CD8-positive, alpha-beta memory T cell (primary cell): ENCODE measurements around the gene FUT7. TPM values are rescaled to one million over a fixed set of nuclear protein-coding genes. Genes with fewer than 3 reads are reported as not detected.

ENCODE experiments used
- CTCF ChIA-PET: fragments of 350-600 bp; sonication (Branson Sonifier 250); formaldehyde crosslinking; loops from one replicate; lab custom pipeline; 2021; ENCODE audit warnings: antibody characterized with exemption; lab: Charles Lee
- POLR2A ChIA-PET: fragments of 350-600 bp; sonication (Branson Sonifier 250); formaldehyde crosslinking; loops from one replicate; lab custom pipeline; 2021; ENCODE audit warnings: antibody characterized with exemption; lab: Charles Lee
- DNase-seq, 5 donors: peaks; one replicate each; pipeline versions ENCODE4 v3.0.0 to v3.0.0-alpha.2; 2020 to 2022; ENCODE audit warnings: mixed read lengths in 1 of 5
- H3K27ac ChIP-seq: one replicate; pipeline ENCODE4 v1.7.0; 2013; ENCODE audit warnings: low read depth, mild to moderate bottlenecking, low read length, moderate library complexity
- H3K27me3 ChIP-seq: 2 replicates; pipeline ENCODE4 v1.7.0; 2013; ENCODE audit warnings: low read length, mild to moderate bottlenecking; ENCODE audit not compliant: insufficient read depth, poor library complexity, severe bottlenecking
- H3K36me3 ChIP-seq: 2 replicates; pipeline ENCODE4 v1.7.0; 2013; ENCODE audit warnings: mild to moderate bottlenecking, low read length, moderate library complexity; ENCODE audit not compliant: insufficient read depth
- H3K4me1 ChIP-seq: 2 replicates; pipeline ENCODE4 v1.7.0; 2013; ENCODE audit warnings: mild to moderate bottlenecking, low read length, moderate library complexity; ENCODE audit not compliant: insufficient read depth
- H3K4me3 ChIP-seq: 2 replicates; pipeline ENCODE4 v1.7.0; 2013; ENCODE audit warnings: mild to moderate bottlenecking, low read length
- H3K9me3 ChIP-seq: 2 replicates; pipeline ENCODE4 v1.7.0; 2013; ENCODE audit warnings: mild to moderate bottlenecking, low read length
- H3K27ac Mint-ChIP-seq, 8 donors: one replicate each; pipeline ENCODE4 v1.8.0; 2020 to 2021; ENCODE audit warnings: mixed read lengths in 8 of 8, mild to moderate bottlenecking in 6 of 8, inconsistent platforms in 3 of 8, moderate library complexity in 3 of 8
- H3K27me3 Mint-ChIP-seq, 2 donors: one replicate each; pipeline ENCODE4 v1.8.0; 2020 to 2021; ENCODE audit warnings: mixed read lengths in 2 of 2, mild to moderate bottlenecking in 1 of 2, moderate library complexity in 1 of 2
- H3K36me3 Mint-ChIP-seq, 3 donors: one replicate each; pipeline ENCODE4 v1.8.0; 2020 to 2021; ENCODE audit warnings: mixed read lengths in 3 of 3, inconsistent platforms in 1 of 3, mild to moderate bottlenecking in 1 of 3
- H3K4me1 Mint-ChIP-seq, 3 donors: one replicate each; pipeline ENCODE4 v1.8.0; 2020 to 2021; ENCODE audit warnings: mixed read lengths in 3 of 3, inconsistent platforms in 1 of 3, mild to moderate bottlenecking in 1 of 3
- H3K4me3 Mint-ChIP-seq, 7 donors: one replicate each; pipeline ENCODE4 v1.8.0; 2020 to 2021; ENCODE audit warnings: mixed read lengths in 7 of 7, mild to moderate bottlenecking in 6 of 7, moderate library complexity in 4 of 7, inconsistent platforms in 2 of 7
- H3K9me3 Mint-ChIP-seq, 5 donors: one replicate each; pipeline ENCODE4 v1.8.0; 2020 to 2022; ENCODE audit warnings: mixed read lengths in 5 of 5, mild to moderate bottlenecking in 3 of 5, moderate library complexity in 2 of 5, inconsistent platforms in 1 of 5
- polyA plus RNA-seq: library from polyadenylated mRNA; unstranded; fragments of 300-500 nt; fragmentation: Illumina TruSeq; gene quantifications from one replicate; pipeline ENCODE4 v1.2.3, GENCODE V29; 2021
- total RNA-seq, 2 experiments: library from RNA; stranded (reverse); gene quantifications; one replicate each; pipeline ENCODE4 v1.2.3, GENCODE V29; 2021

The FUT7 gene
- total and polyA plus RNA-seq, 3 experiments from 2014 or later: 0.57 to 28.7 (median 0.82) TPM

- H3K36me3 ChIP-seq: no peaks in the 10 kb centered on the region
- H3K27me3 ChIP-seq: no peaks in the 10 kb centered on the region
- Mint-ChIP-seq H3K27me3 (no peaks in the 10 kb centered on the region), H3K4me3 (peak overlapping the region; percentile 84 to 94 (median 90)), H3K27ac (peak overlapping the region in 6 of 8 donors; percentile 7 to 90 (median 74)), H3K9me3 (no peaks in the 10 kb centered on the region), H3K4me1 (peaks cover 30 to 62% (median 35%) of the 10 kb centered on the region in 3 donors), H3K36me3 (peaks cover 0 to 4% (median 3%) of the 10 kb centered on the region in 3 donors)
- H3K4me1 ChIP-seq: peaks cover 46% of the 10 kb centered on the region
- no peak overlapping the region for H3K4me3 ChIP-seq
- ChIA-PET POLR2A (interaction anchor here (0.8 to 2.1 kb wide), 3 partner anchors 31 to 62 kb away, joined by 3 to 6 read pairs (median 4); partner anchors contain the start of genes CLIC3 and PAXX), CTCF (interaction anchor here (1.4 to 7.8 kb wide), 8 partner anchors 9 to 185 kb away, joined by 3 to 72 read pairs (median 6); partner anchors contain the start of genes AJM1, CLIC3 and PAXX)
- DNase-seq: no peak
- H3K9me3 ChIP-seq: no peaks in the 10 kb centered on the region
- H3K27ac ChIP-seq: no peak overlapping the region
Measured at GRCh38 chr9:137026828-137027227, 5.1 kb downstream of the FUT7 start.

DNA sequence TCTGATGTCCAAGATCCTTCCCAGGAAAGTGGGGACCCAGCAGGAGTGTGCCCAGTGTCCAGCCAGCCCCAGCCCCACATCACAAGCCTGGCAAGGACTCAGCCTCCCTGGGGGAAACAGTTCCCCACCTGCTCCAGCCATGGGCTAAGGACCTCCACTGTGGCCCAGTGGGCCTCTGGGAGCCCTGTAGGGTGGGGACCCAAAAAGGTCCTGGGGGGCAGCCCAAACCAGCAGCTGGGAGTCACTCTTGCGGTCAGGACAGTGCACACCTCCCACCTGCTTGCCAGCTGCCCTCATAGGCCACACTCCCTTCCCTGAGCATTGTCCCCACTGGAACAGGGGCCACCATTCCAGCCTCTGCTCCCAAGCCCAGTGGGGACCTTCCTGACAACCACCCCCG, 5.5 kb downstream of the FUT7 start:
- H3K9me3 Mint-ChIP-seq: no peaks in the 10 kb centered on the region
- H3K9me3 ChIP-seq: no peaks in the 10 kb centered on the region
- H3K36me3 Mint-ChIP-seq: peaks cover 0 to 4% (median 3%) of the 10 kb centered on the region in 3 donors
- ChIA-PET POLR2A (interaction anchor here (1.3 to 2.1 kb wide), 2 partner anchors 30 to 34 kb away, joined by 4 to 6 read pairs; partner anchors contain the start of genes CLIC3 and PAXX), CTCF (interaction anchor here (0.9 to 7.8 kb wide), 11 partner anchors 9 to 206 kb away, joined by 3 to 72 read pairs (median 6); partner anchors contain the start of genes AJM1, CLIC3, NPDC1 and PAXX)
- no peak for DNase-seq
- no peaks in the 10 kb centered on the region for H3K27me3 Mint-ChIP-seq
- peaks cover 42% of the 10 kb centered on the region for H3K4me1 ChIP-seq
- peaks cover 29 to 58% (median 33%) of the 10 kb centered on the region in 3 donors for H3K4me1 Mint-ChIP-seq
- H3K4me3 Mint-ChIP-seq: peak overlapping the region in 6 of 7 donors; percentile 84 to 94 (median 91)
- no peaks in the 10 kb centered on the region for H3K27me3 ChIP-seq
- H3K4me3 ChIP-seq: no peak overlapping the region
- H3K27ac Mint-ChIP-seq: peak overlapping the region in 6 of 8 donors; percentile 7 to 89 (median 70)
- H3K27ac ChIP-seq: no peak overlapping the region
- H3K36me3 ChIP-seq: no peaks in the 10 kb centered on the region

- Histone ChIP-seq H3K27ac (no peak overlapping the region), H3K4me3 (no peak overlapping the region), H3K9me3 (no peaks in the 10 kb centered on the region), H3K36me3 (no peaks in the 10 kb centered on the region), H3K27me3 (no peaks in the 10 kb centered on the region), H3K4me1 (peaks cover 33% of the 10 kb centered on the region)
- ChIA-PET POLR2A (interaction anchor here (1.3 kb wide), 1 partner anchor 33 kb away, joined by 4 read pairs; the partner anchor contains the start of gene PAXX), CTCF (interaction anchor here (0.9 to 7.8 kb wide), 9 partner anchors 10 to 206 kb away, joined by 3 to 72 read pairs (median 6); partner anchors contain the start of genes AJM1, CLIC3, NPDC1 and PAXX)
- H3K4me1 Mint-ChIP-seq: peaks cover 24 to 52% (median 29%) of the 10 kb centered on the region in 3 donors
- no peaks in the 10 kb centered on the region for H3K9me3 Mint-ChIP-seq
- peak overlapping the region in 5 of 7 donors; percentile 18 to 94 (median 66) for H3K4me3 Mint-ChIP-seq
- H3K27ac Mint-ChIP-seq: peak overlapping the region in 2 of 8 donors; percentile 36 to 87
- H3K27me3 Mint-ChIP-seq: no peaks in the 10 kb centered on the region
- peaks cover 0 to 6% (median 3%) of the 10 kb centered on the region in 3 donors for H3K36me3 Mint-ChIP-seq
- DNase-seq: peak in 3 of 5 donors; percentile 20 to 69 (median 24)
Measured at GRCh38 chr9:137025517-137025966, 6.3 kb downstream of the FUT7 start.

GRCh38 chr9:137023583-137023991, 8.3 kb downstream of the FUT7 start:
- no peaks in the 10 kb centered on the region for H3K36me3 ChIP-seq
- no peak for DNase-seq
- H3K4me1 ChIP-seq: peaks cover 15% of the 10 kb centered on the region
- POLR2A ChIA-PET: no interaction called here
- CTCF ChIA-PET: interaction anchor here (5.7 kb wide), 1 partner anchor 12 kb away, joined by 34 read pairs; no protein-coding TSS in a partner anchor
- no peak overlapping the region for H3K27ac ChIP-seq
- Mint-ChIP-seq H3K4me1 (peaks cover 15 to 36% (median 15%) of the 10 kb centered on the region in 3 donors), H3K27me3 (no peaks in the 10 kb centered on the region), H3K9me3 (no peaks in the 10 kb centered on the region), H3K4me3 (no peak overlapping the region), H3K27ac (peak overlapping the region in 1 of 8 donors; percentile 60), H3K36me3 (peaks cover 0 to 14% (median 3%) of the 10 kb centered on the region in 3 donors)
- H3K9me3 ChIP-seq: no peaks in the 10 kb centered on the region
- no peak overlapping the region for H3K4me3 ChIP-seq
- H3K27me3 ChIP-seq: no peaks in the 10 kb centered on the region

DNA sequence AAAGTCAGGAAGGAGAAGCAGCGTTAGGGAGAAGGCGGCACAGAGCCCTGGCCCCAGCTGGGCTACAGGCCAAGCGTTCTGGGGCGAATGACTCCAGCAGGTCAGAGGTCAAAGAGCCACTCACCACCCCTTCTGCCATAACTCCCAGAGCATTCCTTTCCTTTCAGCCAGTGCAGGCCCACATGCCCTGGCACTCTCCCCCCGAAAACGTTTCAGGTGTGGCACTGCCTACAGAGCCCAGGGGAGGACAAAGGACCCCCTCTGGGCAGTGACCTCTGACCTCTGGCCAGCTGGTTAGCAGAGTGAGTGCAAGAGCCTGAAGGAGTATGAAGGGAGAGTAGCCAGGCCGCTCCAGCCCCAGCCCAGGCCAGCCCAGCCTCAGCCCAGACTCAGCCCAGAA, 8.7 kb downstream of the FUT7 start:
- Histone ChIP-seq H3K4me1 (peaks cover 15% of the 10 kb centered on the region), H3K9me3 (no peaks in the 10 kb centered on the region), H3K36me3 (no peaks in the 10 kb centered on the region), H3K27me3 (no peaks in the 10 kb centered on the region), H3K4me3 (no peak overlapping the region), H3K27ac (no peak overlapping the region)
- Mint-ChIP-seq H3K27ac (peak overlapping the region in 1 of 8 donors; percentile 50), H3K27me3 (no peaks in the 10 kb centered on the region), H3K9me3 (no peaks in the 10 kb centered on the region), H3K4me1 (peaks cover 15 to 36% (median 15%) of the 10 kb centered on the region in 3 donors), H3K4me3 (peak overlapping the region in 1 of 7 donors; percentile 68), H3K36me3 (peaks cover 0 to 14% (median 3%) of the 10 kb centered on the region in 3 donors)
- no peak for DNase-seq
- CTCF ChIA-PET: interaction anchor here (5.7 kb wide), 1 partner anchor 12 kb away, joined by 34 read pairs; no protein-coding TSS in a partner anchor
- POLR2A ChIA-PET: no interaction called here

GRCh38 chr9:137022662-137023008, 9.3 kb downstream of the FUT7 start:
- H3K4me1 Mint-ChIP-seq: peaks cover 15 to 36% (median 15%) of the 10 kb centered on the region in 3 donors
- POLR2A ChIA-PET: no interaction called here
- Histone ChIP-seq H3K4me3 (no peak overlapping the region), H3K27me3 (no peaks in the 10 kb centered on the region), H3K36me3 (no peaks in the 10 kb centered on the region), H3K4me1 (peaks cover 15% of the 10 kb centered on the region), H3K27ac (no peak overlapping the region), H3K9me3 (no peaks in the 10 kb centered on the region)
- peak overlapping the region in 1 of 7 donors; percentile 68 for H3K4me3 Mint-ChIP-seq
- H3K27me3 Mint-ChIP-seq: no peaks in the 10 kb centered on the region
- peak overlapping the region in 1 of 8 donors; percentile 50 for H3K27ac Mint-ChIP-seq
- no peak for DNase-seq
- CTCF ChIA-PET: interaction anchor here (1.1 to 5.7 kb wide), 2 partner anchors 13 to 27 kb away, joined by 3 to 34 read pairs; partner anchors contain the start of gene CLIC3
- no peaks in the 10 kb centered on the region for H3K9me3 Mint-ChIP-seq
- peaks cover 0 to 18% (median 3%) of the 10 kb centered on the region in 3 donors for H3K36me3 Mint-ChIP-seq

DNA sequence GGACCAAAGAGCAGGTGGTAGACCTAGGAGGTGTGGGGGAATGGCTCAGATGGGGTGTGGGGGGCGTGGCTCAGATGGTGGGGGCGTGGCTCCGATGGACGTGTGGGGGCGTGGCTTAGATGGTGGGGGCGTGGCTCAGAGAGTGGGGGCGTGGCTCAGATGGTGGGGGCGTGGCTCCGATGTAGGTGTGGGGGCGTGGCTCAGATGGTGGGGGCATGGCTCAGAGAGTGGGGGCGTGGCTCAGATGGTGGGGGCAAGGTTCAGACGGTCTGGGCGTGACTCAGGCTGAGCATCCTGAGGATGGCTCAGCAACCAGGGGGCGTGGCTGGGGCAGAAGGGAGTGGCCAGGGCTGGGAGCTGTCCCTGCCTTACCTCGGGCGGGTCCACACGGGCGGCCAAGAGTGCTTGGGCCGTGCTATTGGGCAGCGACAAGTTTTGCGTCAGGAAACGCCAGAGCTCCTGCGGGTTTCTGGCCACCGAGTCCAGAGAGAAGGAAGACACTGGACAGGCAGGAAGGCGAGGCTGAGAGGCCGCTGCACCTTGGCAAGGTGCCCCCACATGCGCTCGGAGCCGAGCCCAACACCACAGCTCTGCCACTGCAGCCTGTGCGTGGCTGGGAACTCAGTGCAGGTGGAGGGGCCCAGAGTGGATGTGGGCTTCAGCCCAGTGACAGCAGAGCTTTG, 9.8 kb downstream of the FUT7 start:
- Mint-ChIP-seq H3K36me3 (peaks cover 0 to 20% (median 3%) of the 10 kb centered on the region in 3 donors), H3K4me1 (peaks cover 12 to 32% (median 12%) of the 10 kb centered on the region in 3 donors), H3K9me3 (no peaks in the 10 kb centered on the region), H3K4me3 (peak overlapping the region in 1 of 7 donors; percentile 53), H3K27me3 (no peaks in the 10 kb centered on the region), H3K27ac (peak overlapping the region in 7 of 8 donors; percentile 28 to 93 (median 55))
- DNase-seq: peak in 4 of 5 donors; percentile 65 to 82 (median 74)
- no peaks in the 10 kb centered on the region for H3K36me3 ChIP-seq
- H3K9me3 ChIP-seq: no peaks in the 10 kb centered on the region
- H3K4me1 ChIP-seq: peaks cover 10% of the 10 kb centered on the region
- H3K27ac ChIP-seq: no peak overlapping the region
- ChIA-PET CTCF (interaction anchor here (1.1 to 5.7 kb wide), 3 partner anchors 7 to 26 kb away, joined by 3 to 34 read pairs (median 4); partner anchors contain the start of gene CLIC3), POLR2A (no interaction called here)
- no peaks in the 10 kb centered on the region for H3K27me3 ChIP-seq
- H3K4me3 ChIP-seq: no peak overlapping the region
